Activated T-helper 1 cell treated with Interleukin-2 at 50 U/mL for 16 hours (primary cell): ENCODE data around the gene ARMC5.
A peak's percentile ranks its signal among the peaks of the same experiment; 100 is the strongest.
"Not testable (repeated sequence)": the region's sequence is repeated elsewhere in the genome, so short reads cannot be mapped to it uniquely, and the experiment has no call there.

Experiments used
- DNase-seq: peaks from one replicate; pipeline ENCODE4 v3.0.0-alpha.2; 2020; ENCODE audit warnings: low read depth

Gene ARMC5

DNA sequence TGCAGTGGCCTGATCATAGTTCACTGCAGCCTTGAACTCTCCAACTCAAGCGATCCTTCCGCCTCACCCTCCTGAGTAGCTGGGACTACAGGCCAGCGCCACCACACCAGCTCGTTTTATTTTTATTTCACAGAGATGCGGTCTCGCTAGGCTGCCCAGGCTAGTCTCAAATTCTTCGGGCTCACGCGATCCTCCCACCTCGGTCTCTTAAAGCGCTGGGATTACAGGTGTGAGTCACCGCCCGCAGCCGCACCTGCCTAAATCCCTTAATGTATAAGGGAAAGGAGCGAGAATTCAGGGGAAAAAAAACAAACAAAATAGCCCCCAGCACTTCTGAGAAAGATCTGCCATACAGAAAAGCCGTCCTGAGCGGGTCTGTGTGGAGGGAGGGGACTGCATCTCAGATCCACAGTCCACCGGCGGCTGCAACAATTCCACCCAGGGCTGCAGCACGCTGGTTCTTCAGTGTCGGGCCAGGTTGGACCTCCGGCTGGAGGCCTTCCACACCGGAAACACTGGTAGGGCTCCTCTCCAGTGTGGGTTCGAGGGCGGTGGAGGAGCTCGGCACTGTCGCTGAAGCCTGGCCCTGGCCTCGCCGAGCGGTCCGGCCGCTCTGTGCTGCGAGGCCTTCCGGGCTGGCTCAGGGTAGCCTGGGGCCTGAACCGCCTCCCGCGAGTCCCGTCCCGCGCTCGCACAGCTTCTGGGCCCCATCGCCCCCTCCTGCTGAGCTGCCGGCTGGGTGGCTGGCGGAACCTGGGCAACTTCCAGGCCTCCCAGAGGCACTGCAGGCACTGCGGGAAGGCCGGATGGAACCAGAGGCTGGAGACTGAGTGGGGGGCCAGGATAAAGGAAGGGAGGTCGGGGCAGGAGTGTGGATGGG, 23.7 kb upstream of the ARMC5 start:
- no peak for DNase-seq

GRCh38 chr16:31436221-31437045, 22.9 kb upstream of the ARMC5 start:
- DNase-seq: no peak

- no peak for DNase-seq
Observed at GRCh38 chr16:31438414-31438813, 20.9 kb upstream of the ARMC5 start.

GRCh38 chr16:31439023-31439422, 20.3 kb upstream of the ARMC5 start:
- DNase-seq: not testable (repeated sequence)

GRCh38 chr16:31439519-31439918, 19.8 kb upstream of the ARMC5 start:
- DNase-seq: no peak

- no peak for DNase-seq
Observed at GRCh38 chr16:31440516-31441184, 18.7 kb upstream of the ARMC5 start.

DNA sequence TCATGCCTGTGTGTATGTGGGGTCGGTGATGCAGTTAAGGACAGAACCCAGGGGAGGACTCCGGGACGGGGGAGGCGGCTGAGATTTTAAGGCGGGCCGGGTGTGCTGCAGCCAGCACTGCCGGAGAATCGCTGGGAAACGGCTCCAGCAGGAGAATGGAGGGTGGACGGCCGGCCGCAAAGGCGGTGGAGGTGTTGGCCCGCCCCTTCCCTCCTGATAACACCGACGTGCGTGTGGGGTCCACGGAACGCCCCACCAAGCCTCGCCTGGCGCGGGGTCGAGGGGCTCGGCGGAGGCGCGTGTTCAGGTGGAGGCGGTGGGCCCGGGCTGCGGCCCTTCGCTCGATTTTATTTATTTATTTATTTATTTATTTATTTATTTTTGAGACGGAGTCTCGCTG, 17.3 kb upstream of the ARMC5 start:
- DNase-seq: no peak

- not testable (repeated sequence) for DNase-seq
Observed at GRCh38 chr16:31445931-31446330, 13.4 kb upstream of the ARMC5 start.

DNA sequence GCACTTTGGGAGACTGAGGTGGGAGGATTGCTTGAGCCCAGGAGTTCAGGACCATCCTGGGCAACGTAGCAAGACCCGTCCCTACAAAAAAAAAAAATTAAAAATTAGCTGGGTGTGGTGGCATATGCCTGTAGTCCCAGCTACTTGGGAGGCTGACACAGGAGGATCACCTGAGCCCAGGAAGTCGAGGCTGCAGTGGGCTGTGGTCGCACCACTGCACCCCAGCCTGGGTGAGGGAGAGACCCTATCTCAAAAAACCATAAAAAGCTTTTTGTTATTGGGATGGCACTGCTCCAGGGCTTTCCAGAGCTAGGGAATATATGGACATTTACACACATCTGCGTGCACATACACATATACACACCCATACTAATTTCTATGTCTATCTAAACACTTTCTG, 8.1 kb upstream of the ARMC5 start:
- no peak for DNase-seq

DNA sequence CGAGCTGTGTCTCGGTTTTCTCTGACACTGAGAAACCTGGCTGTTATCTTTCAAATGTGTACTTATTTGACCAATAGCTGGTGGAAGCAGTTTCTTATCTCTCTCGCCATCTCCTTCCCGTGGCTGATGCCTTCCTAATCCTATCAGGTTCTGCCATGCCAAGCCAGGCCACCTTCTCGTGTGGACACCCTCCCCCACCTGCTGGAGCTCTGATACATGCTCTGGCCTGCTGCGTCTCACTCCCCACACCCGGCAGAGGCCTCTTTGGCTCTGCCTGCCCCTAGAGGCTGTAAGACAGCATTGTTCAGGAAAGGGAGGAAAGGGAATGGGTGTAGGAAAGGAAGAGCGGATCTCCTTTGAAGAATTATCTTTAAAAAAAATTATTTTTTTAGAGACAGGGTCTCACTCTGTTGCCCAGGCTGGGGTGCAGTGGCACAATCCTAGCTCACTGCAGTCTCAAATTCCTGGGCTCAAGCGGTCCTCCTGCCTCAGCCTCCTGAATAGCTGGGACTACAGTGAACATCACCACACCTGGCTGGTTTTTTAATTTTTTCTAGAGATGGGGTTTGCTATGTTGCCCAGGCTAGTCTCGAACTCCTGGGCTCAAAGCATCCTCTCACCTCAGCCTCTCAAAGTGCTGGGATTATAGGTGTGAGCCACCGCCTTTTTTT, 7.5 kb upstream of the ARMC5 start:
- no peak for DNase-seq

- DNase-seq: no peak
Observed at GRCh38 chr16:31452631-31453106, 6.6 kb upstream of the ARMC5 start.

DNA sequence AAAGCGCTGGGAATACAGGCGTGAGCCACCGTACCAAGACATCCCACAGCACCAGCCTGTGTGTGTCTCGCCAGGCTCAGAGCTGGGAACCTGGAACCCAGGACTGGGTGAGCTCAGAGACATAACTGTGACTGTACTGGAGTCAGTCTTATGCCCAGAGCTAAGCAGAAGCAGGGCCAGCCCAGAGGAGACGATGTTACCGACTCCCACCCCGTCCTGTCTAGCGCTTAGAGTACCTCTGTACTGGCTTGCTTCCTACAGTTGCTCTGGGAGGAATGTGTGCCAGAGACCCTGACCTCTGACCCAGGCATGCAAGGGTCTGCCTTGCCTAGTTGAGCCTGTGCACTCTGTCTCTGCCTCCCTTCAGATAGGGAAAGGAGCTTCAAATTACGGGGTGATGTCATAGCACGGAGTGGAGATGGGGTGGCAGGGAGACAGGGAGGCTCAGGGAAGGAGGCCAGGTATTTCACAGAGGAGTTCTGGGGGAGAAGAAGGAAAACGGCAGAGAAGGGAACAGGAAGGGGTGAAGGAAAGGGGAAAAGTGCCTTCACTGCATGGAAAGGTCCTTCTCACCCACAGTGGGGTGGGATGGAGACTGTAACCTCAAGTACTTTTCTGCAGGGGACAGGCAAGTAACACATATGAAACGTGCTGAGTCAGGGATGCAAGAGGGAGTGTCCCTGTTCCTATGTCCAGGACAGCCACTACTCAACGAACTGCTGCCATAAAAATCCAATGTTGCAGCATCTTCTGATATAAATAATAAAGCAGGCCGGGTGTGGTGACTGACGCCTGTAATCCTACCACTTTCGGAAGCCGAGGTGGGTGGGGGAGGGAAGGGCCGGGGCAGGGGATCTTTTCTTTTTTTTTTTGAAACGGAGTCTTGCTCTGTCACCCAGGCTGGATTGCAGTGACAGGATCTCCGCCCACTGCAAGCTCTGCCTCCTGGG, 5.8 kb upstream of the ARMC5 start:
- DNase-seq: no peak

DNA sequence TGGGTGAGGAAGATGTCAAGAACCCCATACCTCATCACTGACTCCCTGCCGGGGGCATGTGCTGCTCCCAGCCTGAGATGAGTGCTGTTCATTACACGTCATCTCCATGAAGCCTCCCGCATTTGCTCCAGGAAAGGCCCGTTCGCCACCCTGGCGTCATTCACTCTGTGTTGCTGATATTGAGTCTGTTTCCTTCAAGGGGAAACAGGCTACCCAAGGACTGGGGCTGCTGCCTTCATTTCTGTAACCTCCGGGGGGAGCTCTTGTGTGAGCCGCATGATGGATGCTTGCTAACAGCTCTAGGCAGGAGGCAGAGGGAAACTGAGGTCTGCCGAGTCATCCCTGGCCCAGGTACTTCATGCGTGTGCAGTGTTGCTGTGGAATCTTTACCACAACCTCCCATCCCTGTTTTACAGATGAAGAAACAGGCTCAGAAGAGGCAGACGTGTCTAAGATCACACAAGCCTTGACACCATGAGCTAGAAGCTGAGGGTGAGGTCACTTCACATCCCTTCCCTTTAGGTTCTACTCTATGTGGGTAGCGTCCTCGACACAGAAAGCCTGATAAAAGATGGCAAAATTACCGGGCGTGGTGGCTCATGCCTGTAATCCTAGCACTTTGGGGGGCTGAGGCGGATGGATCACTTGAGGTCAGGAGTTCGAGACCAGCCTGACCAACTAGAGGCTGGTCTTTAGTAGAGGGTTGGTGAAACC, 3.5 kb upstream of the ARMC5 start:
- no peak for DNase-seq

GRCh38 chr16:31456988-31457360, 2.3 kb upstream of the ARMC5 start:
- DNase-seq: no peak

- peak; percentile 38 for DNase-seq
Observed at GRCh38 chr16:31458073-31458843, 1.0 kb upstream of the ARMC5 start.

DNA sequence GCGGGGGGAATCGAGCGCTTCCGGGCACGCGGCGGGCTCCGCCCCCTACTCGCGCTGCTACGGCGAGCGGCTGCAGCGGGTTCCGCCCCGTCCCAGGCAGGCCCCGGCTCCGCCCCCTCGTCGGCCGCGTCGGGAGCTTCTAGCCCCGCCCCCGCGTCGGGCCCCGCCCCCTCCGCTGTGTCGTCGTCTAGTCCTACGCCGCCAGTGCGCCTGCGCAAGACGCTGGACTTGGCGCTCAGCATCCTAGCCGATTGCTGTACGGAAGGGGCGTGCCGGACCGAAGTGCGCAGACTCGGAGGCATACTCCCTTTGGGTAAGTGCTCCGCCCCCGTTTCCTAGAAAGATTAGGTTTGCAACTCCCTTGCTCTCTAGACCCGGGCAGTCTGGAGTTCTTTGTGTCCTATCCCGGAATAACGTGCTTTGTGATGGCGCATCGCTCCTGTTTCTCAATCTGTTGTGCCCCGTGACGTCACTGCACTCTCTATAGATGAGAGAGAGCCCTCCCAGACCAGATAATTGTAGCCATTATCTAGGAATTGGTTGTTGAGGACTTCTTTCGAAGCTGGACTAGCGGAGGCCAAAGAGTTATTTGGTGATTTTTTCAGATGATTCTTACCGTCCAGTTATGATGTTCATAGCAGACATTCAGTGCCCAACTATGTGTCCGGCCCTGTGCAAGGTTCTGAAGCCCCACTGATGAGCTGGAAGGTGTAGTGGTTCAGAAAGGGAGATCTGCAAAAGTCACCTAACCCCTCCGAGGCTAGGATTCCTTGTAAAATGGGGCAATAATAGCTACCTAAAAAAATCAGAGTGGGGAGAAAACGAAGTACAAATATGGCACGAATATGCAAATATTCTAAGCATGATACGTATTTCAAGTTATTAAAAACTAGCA, 633 bp downstream of the ARMC5 start:
- peak; percentile 100 for DNase-seq

DNA sequence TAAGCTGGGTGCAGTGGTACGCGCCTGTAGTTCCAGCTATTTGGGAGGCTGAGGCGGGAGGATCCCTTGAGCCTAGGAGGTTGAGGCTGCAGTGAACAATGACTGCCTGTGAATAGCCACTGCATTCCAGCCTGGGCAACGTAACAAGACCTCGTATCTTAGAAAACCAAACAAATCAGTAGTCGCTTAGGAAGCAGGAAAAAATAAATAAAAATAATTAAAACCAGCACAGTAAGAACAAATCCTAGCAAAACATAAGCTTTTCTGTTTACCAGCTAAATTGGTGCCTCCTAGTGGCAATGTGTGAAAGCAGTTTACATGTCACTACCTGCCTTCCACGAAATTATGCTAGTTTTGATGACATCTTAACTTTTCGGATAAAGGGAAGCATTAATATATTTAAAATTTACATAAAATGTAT, 1.3 kb downstream of the ARMC5 start:
- DNase-seq: no peak

DNA sequence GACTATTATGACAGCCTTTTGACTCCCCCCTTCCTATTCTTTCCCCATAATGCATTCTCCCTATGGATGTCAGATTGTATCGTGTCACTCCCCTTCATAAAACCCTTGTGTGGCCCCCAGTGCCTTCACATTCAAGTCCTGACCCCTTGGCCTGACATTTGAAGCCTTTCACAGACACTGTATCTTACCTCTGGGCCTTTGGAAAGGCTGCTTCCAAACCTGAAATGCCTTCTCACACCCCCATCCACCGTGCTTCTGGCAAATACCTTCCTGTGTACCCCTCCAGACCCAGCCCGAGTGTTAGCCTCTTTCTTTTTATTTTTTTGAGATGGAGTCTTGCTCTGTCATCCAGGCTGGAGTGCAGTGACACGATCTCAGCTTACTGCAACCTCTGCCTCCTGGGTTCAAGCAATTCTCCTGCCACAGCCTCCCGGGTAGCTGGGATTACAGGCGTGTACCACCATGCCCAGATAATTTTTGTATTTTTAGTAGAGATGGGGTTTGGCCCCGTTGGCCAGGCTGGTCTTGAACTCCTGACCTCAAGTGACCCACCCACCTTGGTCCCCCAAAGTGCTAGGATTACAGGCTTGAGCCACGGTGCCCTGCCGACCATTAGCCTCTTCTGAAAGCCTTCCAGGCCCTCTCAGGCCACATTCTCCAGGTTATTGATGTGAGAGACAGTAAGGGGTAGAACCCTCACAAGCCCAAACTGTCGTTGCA, 2.1 kb downstream of the ARMC5 start:
- DNase-seq: no peak
